ENCODE results near the gene KRTAP29-1. TPM values are rescaled to one million over a fixed set of nuclear protein-coding genes. Genes with fewer than 3 reads are reported as not detected.
"Not testable (repeated sequence)": the region's sequence is repeated elsewhere in the genome, so short reads cannot be mapped to it uniquely, and the experiment has no call there.

The KRTAP29-1 gene
- total RNA-seq, 1 donor from 2014 or later, result not detected

DNA sequence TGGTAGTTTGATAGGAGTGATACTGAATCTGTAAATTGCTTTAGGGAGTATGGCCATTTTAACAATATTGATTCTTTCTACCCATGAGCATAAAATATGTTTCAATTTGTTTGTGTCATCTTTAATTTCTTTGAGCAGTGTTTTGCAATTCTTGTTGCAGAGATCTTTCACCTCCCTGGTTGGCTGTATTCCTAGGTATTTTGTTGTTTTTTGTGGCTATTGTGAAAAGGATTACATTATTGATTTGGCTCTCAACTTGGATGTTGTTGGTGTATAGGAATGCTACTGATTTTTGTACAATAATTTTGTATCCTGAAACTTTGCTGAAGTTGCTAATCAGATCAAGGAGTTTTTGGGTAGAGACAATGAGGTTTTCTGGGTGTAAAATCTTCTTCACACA, 44.2 kb downstream of the KRTAP29-1 start:
- TF ChIP-seq, protein P1, sequence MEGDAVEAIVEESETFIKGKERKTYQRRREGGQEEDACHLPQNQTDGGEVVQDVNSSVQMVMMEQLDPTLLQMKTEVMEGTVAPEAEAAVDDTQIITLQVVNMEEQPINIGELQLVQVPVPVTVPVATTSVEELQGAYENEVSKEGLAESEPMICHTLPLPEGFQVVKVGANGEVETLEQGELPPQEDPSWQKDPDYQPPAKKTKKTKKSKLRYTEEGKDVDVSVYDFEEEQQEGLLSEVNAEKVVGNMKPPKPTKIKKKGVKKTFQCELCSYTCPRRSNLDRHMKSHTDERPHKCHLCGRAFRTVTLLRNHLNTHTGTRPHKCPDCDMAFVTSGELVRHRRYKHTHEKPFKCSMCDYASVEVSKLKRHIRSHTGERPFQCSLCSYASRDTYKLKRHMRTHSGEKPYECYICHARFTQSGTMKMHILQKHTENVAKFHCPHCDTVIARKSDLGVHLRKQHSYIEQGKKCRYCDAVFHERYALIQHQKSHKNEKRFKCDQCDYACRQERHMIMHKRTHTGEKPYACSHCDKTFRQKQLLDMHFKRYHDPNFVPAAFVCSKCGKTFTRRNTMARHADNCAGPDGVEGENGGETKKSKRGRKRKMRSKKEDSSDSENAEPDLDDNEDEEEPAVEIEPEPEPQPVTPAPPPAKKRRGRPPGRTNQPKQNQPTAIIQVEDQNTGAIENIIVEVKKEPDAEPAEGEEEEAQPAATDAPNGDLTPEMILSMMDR (IDR thresholded peaks at IDR 0.05), result no peak
- H3K27ac Mint-ChIP-seq, result no peak overlapping the region
- intact Hi-C loops (cut with micrococcal nuclease), result no loop called here
- ChIA-PET POLR2A (no interaction called here), CTCF (no interaction called here)
- ATAC-seq (ENCODE audit: low read depth) (no peak), DNase-seq (no peak)
- no peak overlapping the region for H3K4me3 Mint-ChIP-seq
- H3K4me1 Mint-ChIP-seq, result no peaks in the 10 kb centered on the region
- no peaks in the 10 kb centered on the region for H3K9me3 Mint-ChIP-seq
- no peaks in the 10 kb centered on the region for H3K36me3 Mint-ChIP-seq (ENCODE audit: low read depth)
- peaks cover 49% of the 10 kb centered on the region for H3K27me3 Mint-ChIP-seq

DNA sequence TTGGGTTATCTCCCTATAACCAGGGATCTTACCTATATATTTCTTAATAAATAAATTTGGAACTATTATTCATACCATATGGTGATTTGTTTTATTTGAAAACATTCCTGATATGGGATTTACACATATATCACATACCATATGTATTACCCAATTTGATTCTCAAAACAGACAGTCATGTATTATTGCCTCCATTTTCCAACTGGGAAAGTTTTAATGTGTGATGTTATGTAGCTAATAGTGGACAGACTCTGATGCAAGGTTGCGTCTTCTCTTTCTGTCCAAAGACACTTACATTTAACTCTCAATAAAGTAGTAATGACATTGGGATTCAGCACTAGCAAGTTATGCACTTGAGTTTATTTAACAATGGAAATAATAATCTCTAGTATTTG, 46.4 kb downstream of the KRTAP29-1 start:
- H3K27ac Mint-ChIP-seq, result no peak overlapping the region
- H3K27me3 Mint-ChIP-seq, result peaks cover 49% of the 10 kb centered on the region
- no peak for ATAC-seq (ENCODE audit: low read depth)
- H3K9me3 Mint-ChIP-seq, result no peaks in the 10 kb centered on the region
- intact Hi-C loops (cut with micrococcal nuclease), result no loop called here
- H3K4me1 Mint-ChIP-seq, result no peaks in the 10 kb centered on the region
- ChIA-PET POLR2A (no interaction called here), CTCF (no interaction called here)
- H3K4me3 Mint-ChIP-seq, result no peak overlapping the region
- no peaks in the 10 kb centered on the region for H3K36me3 Mint-ChIP-seq (ENCODE audit: low read depth)
- TF ChIP-seq, protein P1 (IDR thresholded peaks at IDR 0.05), result no peak
- DNase-seq, result no peak

DNA sequence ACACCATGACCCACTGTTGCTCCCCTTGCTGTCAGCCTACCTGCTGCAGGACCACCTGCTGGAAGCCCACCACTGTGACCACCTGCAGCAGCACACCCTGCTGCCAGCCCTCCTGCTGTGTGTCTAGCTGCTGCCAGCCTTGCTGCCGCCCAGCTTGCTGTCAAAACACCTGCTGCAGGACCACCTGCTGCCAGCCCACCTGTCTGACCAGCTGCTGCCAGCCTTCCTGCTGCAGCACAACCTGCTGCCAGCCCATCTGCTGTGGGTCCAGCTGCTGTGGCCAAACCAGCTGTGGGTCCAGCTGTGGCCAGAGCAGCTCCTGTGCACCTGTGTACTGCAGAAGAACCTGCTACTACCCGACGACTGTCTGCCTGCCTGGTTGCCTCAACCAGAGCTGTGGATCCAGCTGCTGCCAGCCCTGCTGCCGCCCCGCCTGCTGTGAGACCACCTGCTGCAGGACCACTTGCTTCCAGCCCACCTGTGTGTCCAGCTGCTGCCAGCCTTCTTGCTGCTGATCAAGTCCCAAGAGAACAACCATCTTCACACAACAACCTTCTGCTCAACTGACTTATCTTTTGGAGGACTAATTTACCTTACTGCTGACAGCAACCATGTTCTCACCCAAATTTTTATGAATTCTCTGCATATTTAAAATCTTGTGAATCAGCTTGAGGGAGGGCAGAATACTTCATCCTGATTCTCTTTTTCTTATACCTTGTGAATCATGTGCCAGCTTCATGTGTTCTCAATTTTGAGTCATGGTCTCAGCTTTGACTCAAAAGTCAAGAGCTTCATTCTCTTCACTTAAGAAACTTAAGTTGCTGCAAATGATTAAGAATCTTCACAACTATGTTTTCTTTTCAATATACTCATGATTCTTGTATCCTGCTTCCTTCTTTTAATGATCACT, 47.0 kb downstream of the KRTAP29-1 start, which contains the start of gene KRTAP9-9:
Gene KRTAP9-9, plus strand, starts transcription at position 4 of the 910 bp plus-strand sequence.
- ATAC-seq (ENCODE audit: low read depth); H3K9me3 Mint-ChIP-seq; H3K27ac Mint-ChIP-seq; H3K4me3 Mint-ChIP-seq; CTCF ChIA-PET; intact Hi-C loops (cut with micrococcal nuclease); POLR2A ChIA-PET; H3K36me3 Mint-ChIP-seq (ENCODE audit: low read depth); DNase-seq; H3K4me1 Mint-ChIP-seq: not testable (repeated sequence)
- peaks cover 45% of the 10 kb centered on the region for H3K27me3 Mint-ChIP-seq

DNA sequence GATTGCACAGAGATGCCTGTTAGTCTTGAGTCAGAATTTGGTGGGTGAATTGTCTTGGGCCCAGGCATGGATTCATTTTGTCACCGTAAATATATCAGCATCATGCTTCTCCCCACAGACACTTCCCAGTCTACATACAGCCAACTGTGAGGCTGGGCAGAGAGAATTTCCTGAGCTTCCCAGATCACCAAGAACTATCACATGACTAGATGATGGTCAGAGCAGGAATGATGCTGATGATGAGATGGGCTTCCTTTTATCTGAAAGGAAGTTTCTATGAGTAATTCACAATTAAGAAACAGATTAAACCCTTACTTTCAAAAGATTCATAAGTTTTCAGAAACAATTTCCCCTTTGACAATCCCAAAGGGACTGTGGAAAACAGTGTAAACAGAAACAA, 47.8 kb downstream of the KRTAP29-1 start:
- DNase-seq, result no peak
- Mint-ChIP-seq H3K4me3 (no peak overlapping the region), H3K27ac (no peak overlapping the region), H3K36me3 (ENCODE audit: low read depth) (no peaks in the 10 kb centered on the region), H3K27me3 (peaks cover 40% of the 10 kb centered on the region), H3K4me1 (no peaks in the 10 kb centered on the region), H3K9me3 (no peaks in the 10 kb centered on the region)
- ATAC-seq (ENCODE audit: low read depth), result no peak
- ChIA-PET CTCF (no interaction called here), POLR2A (no interaction called here)
- TF ChIP-seq, protein P1 (IDR thresholded peaks at IDR 0.05), result no peak
- intact Hi-C loops (cut with micrococcal nuclease), result no loop called here

Other genes with a start within 250 kb of the KRTAP29-1 start
- gene KRTAP2-2, start 247.6 kb downstream of the KRTAP29-1 start, total RNA-seq, result not detected in 2 replicates
- not detected in 2 replicates for gene KRTAP2-3, start 242.7 kb downstream of the KRTAP29-1 start, total RNA-seq
- not detected in 2 replicates for gene KRTAP2-4, start 237.0 kb downstream of the KRTAP29-1 start, total RNA-seq
- gene KRTAP4-7, start 218.7 kb downstream of the KRTAP29-1 start, total RNA-seq, result not detected in 2 replicates
- not detected in 2 replicates for gene KRTAP4-8, start 204.7 kb downstream of the KRTAP29-1 start, total RNA-seq
- not detected in 2 replicates for gene KRTAP4-16, start 200.6 kb downstream of the KRTAP29-1 start, total RNA-seq
- gene KRTAP4-9, start 197.5 kb downstream of the KRTAP29-1 start, total RNA-seq, result not detected in 2 replicates
- gene KRTAP4-11, start 184.5 kb downstream of the KRTAP29-1 start, total RNA-seq, result not detected in 2 replicates
- not detected in 2 replicates for gene KRTAP4-12, start 178.7 kb downstream of the KRTAP29-1 start, total RNA-seq
- not detected in 2 replicates for gene KRTAP4-6, start 162.3 kb downstream of the KRTAP29-1 start, total RNA-seq
- not detected in 2 replicates for gene KRTAP4-5, start 153.0 kb downstream of the KRTAP29-1 start, total RNA-seq
- gene KRTAP4-4, start 142.1 kb downstream of the KRTAP29-1 start, total RNA-seq, result not detected in 2 replicates
- gene KRTAP4-3, start 134.6 kb downstream of the KRTAP29-1 start, total RNA-seq, result not detected in 2 replicates
- not detected in 2 replicates for gene KRTAP4-2, start 124.6 kb downstream of the KRTAP29-1 start, total RNA-seq
- not detected in 2 replicates for gene KRTAP4-1, start 117.9 kb downstream of the KRTAP29-1 start, total RNA-seq
- not detected in 2 replicates for gene KRTAP9-1, start 113.0 kb downstream of the KRTAP29-1 start, total RNA-seq
- not detected in 2 replicates for gene KRTAP9-2, start 76.2 kb downstream of the KRTAP29-1 start, total RNA-seq
- gene KRTAP9-3, start 70.4 kb downstream of the KRTAP29-1 start, total RNA-seq, result not detected in 2 replicates
- not detected in 2 replicates for gene KRTAP9-8, start 64.9 kb downstream of the KRTAP29-1 start, total RNA-seq
- gene KRTAP9-4, start 53.2 kb downstream of the KRTAP29-1 start, total RNA-seq, result not detected in 2 replicates
- gene KRTAP9-9, start 47.5 kb downstream of the KRTAP29-1 start, total RNA-seq, result not detected in 2 replicates
- gene KRTAP9-6, start 37.5 kb downstream of the KRTAP29-1 start, total RNA-seq, result not detected in 2 replicates
- gene KRTAP9-7, start 27.2 kb downstream of the KRTAP29-1 start, total RNA-seq, result not detected in 2 replicates
- gene KRTAP16-1, start 6.5 kb upstream of the KRTAP29-1 start, total RNA-seq, result not detected in 2 replicates
- not detected in 2 replicates for gene KRTAP17-1, start 12.9 kb upstream of the KRTAP29-1 start, total RNA-seq
- gene KRT33A, start 48.0 kb upstream of the KRTAP29-1 start, total RNA-seq, result not detected in 2 replicates
- not detected in 2 replicates for gene KRT33B, start 67.0 kb upstream of the KRTAP29-1 start, total RNA-seq
- not detected in 2 replicates for gene KRT34, start 79.5 kb upstream of the KRTAP29-1 start, total RNA-seq
- gene KRT31, start 94.8 kb upstream of the KRTAP29-1 start, total RNA-seq, result not detected in 2 replicates
- gene KRT37, start 121.7 kb upstream of the KRTAP29-1 start, total RNA-seq, result not detected in 2 replicates
- not detected in 2 replicates for gene KRT38, start 138.1 kb upstream of the KRTAP29-1 start, total RNA-seq
- gene KRT32, start 164.5 kb upstream of the KRTAP29-1 start, total RNA-seq, result not detected in 2 replicates
- not detected in 2 replicates for gene KRT35, start 178.3 kb upstream of the KRTAP29-1 start, total RNA-seq
- not detected in 2 replicates for gene KRT36, start 187.1 kb upstream of the KRTAP29-1 start, total RNA-seq
- gene KRT13, start 202.8 kb upstream of the KRTAP29-1 start, total RNA-seq, result not detected in 2 replicates
- gene KRT15, start 216.0 kb upstream of the KRTAP29-1 start, total RNA-seq, result not detected in 2 replicates
- gene KRT19, start 225.5 kb upstream of the KRTAP29-1 start, total RNA-seq, result not detected in 2 replicates

All from activated B cell treated with CpG ODN at 0.5 μM for 24 hours (primary cell).